ENCODE data around the gene LPAR1.
"Not testable (repeated sequence)": the region's sequence is repeated elsewhere in the genome, so short reads cannot be mapped to it uniquely, and the experiment has no call there.

The LPAR1 gene

GRCh38 chr9:110911659-110912418 lies 126.4 kb downstream of the LPAR1 start:
- no peak for DNase-seq

DNA sequence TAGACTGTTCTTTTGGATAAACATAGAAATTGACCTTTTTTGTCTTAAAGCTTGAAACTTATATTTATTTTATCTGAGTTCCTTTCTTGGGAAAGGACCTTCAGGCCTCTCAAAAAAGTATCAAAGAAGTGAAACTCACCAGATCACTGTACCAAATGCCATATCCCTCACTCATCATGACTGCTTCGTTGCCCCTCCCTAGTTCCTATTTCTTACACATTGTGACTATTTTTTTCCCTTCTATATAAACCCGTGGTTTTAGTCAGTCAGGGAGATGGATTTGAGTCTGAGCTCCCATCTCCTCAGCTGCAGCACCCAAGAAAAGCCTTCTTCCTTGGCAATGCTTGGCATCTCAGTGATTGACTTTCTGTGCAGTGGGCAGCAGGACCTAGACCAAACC lies 129.4 kb downstream of the LPAR1 start:
- DNase-seq = no peak

GRCh38 chr9:110900917-110901316 lies 137.4 kb downstream of the LPAR1 start:
- no peak for DNase-seq

DNA sequence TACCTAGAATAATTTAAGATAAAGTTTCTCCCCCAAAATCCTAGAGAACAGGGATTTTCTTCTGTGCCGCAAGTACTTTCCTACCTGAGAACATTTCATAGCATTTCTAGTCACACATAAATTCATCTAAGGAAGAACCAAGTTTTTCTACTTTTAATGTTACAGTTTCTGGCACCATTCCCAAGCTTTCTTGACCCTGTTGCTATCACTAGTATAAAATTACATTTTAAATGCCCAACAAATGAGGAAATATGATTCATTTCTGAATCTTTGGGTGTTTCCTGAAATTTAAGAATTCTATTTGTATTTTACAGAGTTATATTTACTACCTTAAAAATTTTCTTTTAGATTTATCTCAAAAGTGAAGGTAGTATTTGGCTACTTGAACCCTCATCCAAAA lies 137.8 kb downstream of the LPAR1 start:
- no peak for DNase-seq

GRCh38 chr9:110898866-110899265 lies 139.4 kb downstream of the LPAR1 start:
- no peak for DNase-seq

DNA sequence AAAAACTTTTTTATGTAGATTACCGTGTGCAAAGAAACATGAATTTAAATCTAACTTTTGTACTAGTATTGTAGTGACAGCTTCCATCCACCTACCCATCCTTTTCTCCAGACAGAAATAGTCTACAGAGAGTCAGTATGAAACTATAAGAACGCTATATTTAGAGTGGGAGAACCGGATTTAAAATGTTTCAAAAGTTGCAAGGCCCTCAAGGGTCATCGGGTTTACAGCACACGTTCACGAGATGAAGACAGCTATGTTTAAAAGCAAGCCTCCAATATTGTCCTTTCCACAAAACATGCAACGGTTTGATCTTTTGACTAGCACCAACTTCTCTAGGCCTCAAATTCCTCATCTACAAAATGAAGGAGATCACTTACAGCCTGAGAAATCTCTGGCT lies 139.9 kb downstream of the LPAR1 start:
- DNase-seq = no peak

- DNase-seq = no peak
Observed at GRCh38 chr9:110897943-110898342, 140.3 kb downstream of the LPAR1 start.

- no peak for DNase-seq
Observed at GRCh38 chr9:110895147-110895905, 142.9 kb downstream of the LPAR1 start.

DNA sequence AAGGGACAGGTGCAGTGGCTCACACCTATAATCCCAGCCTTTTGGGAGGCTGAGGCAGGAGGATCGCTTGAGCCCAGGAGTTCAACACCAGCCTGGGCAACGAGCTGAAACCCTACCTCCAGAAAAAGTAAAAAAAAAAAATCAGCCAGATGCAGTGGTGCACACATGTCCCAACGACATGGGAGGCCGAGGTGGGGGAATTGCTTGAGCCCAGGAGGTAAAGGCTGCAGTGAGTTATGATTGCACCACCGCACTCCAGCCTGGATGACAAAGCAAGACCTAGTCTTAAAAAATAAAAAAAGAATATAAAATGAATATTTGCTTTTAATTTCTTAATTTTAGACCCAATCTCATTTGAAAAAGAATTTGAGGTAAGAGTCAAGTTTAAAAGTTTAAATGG lies 143.5 kb downstream of the LPAR1 start:
- DNase-seq = no peak

DNA sequence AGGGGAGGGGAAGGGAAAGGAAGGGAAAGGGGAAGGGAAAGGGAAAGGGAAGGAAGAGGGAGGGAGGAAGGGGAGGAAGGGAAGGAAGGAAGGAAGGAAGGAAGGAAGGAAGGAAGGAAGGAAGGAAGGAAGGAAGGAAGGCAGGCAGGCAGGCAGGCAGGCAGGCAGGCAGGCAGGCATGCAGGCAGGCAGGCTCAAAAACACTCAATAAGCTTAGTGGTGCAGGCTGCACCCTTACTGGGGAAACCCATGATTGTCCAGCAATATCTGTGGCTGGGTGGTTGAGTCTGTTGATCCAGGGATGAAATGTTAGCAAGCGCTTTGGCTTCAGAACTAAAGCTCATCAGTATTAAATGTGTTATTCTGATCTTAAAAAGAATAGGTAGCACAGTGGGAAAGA lies 145.6 kb downstream of the LPAR1 start:
- no peak for DNase-seq

DNA sequence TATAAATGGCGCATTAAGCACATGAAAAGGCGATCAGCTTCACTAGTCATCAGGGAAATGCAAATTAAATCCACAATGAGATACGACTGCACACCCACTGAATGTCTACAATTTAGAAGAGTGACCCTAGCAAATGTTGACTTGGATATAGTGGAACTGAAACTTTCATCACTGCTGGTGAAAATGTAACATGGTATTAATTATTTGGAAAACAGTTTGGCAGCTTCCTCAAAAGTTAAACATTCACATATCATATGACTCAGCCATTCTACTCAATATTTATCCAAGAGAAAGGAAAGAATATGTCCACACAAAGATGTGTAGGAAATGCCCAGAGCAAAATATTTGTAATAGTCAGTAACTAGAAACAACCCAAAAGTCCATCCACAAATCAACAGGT lies 146.5 kb downstream of the LPAR1 start:
- no peak for DNase-seq

DNA sequence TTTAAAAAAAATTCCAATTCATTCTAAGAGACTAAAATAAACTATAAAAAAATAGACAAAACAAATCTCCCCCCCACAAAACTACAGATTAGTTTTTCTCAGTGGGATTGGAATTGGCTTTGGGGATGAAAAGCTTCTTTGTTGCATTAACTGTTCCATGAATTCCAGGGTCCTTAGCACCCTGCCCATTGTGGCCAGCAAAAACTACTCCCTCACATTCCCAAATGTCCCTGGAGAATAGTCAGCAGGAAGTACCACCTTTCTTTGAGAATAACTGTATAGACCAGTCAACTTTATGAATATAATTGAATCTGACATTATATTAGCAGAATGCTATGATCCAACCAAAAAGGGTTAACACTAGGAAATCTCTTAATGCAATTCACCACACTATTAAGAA lies 147.9 kb downstream of the LPAR1 start:
- DNase-seq = no peak

GRCh38 chr9:110887276-110887675 lies 151.0 kb downstream of the LPAR1 start:
- no peak for DNase-seq

DNA sequence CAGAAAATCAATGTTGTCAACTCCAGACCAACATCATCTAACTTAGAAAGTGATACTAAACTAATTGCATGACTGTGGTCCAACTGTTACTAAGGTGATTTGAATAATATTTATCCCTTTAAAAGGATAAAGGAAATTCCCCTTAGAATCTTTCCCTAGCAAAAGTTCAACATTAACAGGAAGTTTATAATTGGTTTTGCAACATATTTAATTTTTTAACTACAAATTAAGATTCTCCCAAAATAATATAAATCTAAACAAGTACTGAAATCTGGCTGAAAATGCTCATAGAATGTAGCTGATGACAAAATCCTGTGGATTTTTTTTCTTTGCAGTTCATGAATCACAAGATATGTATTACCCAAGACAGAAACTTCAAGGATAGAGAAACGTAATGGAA lies 151.4 kb downstream of the LPAR1 start:
- DNase-seq = no peak

GRCh38 chr9:110880189-110880588 lies 158.1 kb downstream of the LPAR1 start:
- no peak for DNase-seq

DNA sequence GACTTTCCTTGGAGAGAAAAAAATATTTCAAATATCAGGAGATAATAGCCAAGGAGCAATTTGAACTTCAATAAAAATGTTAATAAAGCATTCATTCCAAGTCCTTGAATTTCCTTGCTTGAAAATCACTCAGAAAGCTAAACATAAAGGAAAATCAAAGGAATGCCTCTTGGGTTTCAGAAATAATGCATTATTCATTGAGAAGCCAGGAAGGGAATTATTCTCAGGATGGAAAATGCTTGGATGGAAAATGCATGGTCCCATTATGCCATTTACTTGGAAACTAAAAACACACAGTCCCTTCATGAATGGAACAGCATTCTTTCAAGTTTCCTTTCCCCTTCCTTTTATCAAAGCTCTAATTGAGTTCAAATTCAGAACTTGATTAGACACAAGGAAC lies 160.9 kb downstream of the LPAR1 start:
- no peak for DNase-seq

GRCh38 chr9:110876929-110877328 lies 161.3 kb downstream of the LPAR1 start:
- no peak for DNase-seq

GRCh38 chr9:110874963-110875674 lies 163.2 kb downstream of the LPAR1 start:
- DNase-seq = peak in 1 of 2 donors; percentile 33

GRCh38 chr9:110872920-110873319 lies 165.3 kb downstream of the LPAR1 start:
- no peak for DNase-seq

DNA sequence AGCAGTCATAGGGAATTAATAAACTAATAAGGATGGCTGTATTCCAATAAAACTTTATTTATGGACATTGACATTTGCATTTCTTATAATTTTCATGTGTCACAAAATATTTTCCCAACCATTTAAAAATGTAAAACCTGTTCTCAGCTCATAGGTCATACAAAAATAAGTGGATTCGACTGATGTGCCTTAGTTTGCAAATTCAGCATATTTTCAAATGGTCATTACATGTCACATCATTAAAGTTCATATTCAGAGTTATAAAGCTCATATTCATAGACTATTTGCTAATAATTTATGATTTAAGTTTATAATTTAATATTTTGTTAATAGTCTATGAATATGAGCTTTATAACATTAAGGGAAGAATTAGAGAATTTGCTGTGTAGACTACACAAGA lies 166.5 kb downstream of the LPAR1 start:
- DNase-seq = no peak

GRCh38 chr9:110869931-110870330 lies 168.3 kb downstream of the LPAR1 start:
- DNase-seq = no peak

GRCh38 chr9:110864011-110864410 lies 174.3 kb downstream of the LPAR1 start:
- no peak for DNase-seq

DNA sequence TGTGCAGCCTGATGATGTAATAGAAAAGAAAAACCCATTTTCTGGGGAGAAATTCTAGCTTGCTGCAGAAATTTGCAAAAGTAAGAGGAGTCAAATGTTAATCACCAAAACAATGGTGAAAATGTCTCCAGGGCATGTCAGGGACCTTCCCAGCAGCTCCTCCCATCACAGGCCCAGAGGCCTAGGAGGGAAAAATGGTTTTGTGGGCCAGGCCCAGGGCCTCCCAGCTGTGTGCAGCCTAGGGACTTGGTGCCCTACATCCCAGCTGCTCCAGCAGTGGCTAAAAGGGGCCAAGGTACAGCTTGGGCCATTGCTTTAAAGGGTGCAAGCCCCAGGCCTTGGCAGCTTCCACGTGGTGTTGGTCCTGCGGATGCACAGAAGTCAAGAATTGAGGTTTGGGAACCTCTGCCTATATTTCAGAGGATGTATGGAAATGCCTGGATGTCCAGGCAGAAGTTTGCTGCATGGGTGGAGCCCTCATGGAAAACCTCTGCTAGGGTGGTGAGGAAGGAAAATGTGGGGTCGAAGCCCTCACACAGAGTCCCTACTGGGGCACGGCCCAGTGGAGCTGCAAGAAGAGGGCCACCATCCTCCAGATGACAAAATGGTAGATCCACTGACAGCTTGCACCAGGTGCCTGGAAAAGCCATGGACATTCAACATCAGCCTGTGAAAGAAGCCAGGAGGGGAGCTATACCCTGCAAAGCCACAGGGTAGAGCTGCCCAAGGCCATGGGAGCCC lies 176.7 kb downstream of the LPAR1 start:
- not testable (repeated sequence) for DNase-seq

Data from CD4-positive, alpha-beta T cell treated with Interleukin-1 beta for 1 hour (primary cell).